Stimulated activated CD8-positive, alpha-beta memory T cell treated with anti-CD3 and anti-CD28 coated beads, Interleukin-15, amount 100 ng/mL, for 1 hour (primary cell): ENCODE results near the gene ST7.

Experiments used
- DNase-seq: peaks from one replicate; pipeline ENCODE4 v3.0.0-alpha.2; 2020; ENCODE audit warnings: low read depth

ST7 gene

GRCh38 chr7:117193564-117193963, 240.3 kb downstream of the ST7 start:
- DNase-seq = no peak

DNA sequence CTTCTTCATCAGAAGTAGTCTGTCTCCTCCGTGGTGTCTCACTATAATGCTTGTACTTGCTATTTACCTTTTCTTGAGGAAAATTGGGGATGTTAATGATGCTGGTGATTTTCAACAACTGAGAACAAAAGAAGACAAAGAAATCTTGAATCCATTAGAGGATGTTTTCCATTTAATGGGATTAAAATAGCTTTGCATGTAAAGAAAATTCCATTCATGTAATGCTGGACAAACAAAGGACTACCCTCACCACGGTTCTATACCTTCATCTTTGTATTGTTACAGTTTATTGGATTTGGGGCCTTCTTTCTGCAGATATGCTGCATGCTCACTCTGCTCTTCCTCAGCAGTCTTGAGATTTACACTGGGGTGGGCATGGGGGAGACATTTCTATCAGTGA, 241.1 kb downstream of the ST7 start:
- DNase-seq = no peak

- DNase-seq = no peak
Measured at GRCh38 chr7:117195361-117196029, 242.2 kb downstream of the ST7 start.

DNA sequence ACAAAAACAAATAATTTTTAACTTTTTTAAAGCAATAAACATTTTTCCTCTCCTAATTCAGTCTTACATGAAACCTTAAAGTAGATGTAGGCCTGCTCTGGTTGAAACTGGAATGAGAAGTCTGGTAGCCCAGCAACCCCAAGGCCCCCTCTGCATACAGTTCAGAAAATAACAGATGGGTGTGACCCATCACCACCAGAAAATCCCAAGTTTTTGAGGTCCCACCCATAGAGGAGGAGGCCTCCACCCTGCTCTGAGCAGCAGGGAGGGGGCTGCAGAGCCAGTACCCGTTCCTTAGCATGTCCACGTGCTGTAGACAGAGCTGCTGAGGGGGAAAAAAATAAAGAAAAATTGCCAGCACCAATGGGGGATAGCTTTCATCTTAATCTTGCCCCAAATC, 246.8 kb downstream of the ST7 start:
- no peak for DNase-seq

GRCh38 chr7:117200786-117201458, 247.6 kb downstream of the ST7 start:
- DNase-seq = no peak

GRCh38 chr7:117202511-117202910, 249.2 kb downstream of the ST7 start:
- DNase-seq = no peak

DNA sequence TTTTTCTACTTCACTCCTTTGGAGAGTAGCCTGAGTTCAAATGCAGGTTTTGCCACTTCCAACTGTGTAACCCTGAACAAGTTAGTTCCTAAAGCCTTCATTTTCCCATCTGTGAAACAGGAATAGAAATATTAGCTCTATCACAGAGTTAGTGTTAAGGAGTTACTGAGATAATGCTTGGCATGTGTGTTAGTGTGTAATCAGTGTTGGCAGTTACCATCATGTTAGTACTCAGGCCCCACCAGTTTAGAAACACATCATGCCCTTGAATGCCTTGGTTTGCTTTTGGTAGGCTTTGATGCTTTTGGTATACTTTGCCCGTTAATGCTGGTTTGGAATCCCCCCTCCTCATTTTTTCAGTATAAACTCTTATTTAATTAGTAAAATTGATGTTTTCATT, 249.9 kb downstream of the ST7 start:
- DNase-seq = no peak

GRCh38 chr7:117205873-117206272, 252.6 kb downstream of the ST7 start:
- no peak for DNase-seq

DNA sequence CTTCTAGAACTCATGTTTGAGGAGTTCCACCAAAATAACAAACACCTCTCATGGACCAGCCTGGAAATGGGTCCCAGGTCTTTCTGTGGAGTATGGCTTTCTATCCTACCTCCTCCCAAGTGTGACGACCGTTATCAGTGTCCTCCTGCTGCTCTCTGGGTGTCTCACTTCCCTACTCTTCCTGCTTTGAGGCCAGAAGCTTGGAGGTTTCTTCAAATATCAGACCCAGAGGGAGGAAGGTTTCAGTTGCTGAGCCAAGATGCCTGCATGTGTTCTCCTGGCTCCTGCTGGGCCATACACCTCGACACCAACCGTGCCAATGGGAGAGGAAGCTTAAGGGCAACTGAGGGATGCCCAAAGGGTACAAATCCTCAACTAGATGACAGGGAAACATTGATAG, 255.0 kb downstream of the ST7 start:
- no peak for DNase-seq

DNA sequence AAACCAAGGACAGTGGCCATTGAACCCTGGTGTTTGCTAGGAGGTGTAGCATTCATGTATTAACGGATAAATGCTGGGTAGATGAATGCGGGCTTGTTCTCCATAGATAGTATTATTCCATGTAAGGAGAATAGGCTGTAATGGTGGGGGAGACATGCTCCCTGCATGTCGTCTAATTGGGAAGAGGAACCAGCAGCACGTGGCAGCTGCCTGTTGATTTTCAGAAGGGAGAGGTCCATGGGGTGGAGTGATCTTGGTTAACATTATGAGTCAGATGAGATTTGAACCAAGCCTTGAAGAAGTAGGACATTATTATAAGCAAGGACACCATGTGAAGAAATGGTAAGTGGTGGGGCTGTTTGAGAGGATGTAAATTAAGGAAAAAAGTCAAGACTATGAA, 257.1 kb downstream of the ST7 start:
- no peak for DNase-seq

DNA sequence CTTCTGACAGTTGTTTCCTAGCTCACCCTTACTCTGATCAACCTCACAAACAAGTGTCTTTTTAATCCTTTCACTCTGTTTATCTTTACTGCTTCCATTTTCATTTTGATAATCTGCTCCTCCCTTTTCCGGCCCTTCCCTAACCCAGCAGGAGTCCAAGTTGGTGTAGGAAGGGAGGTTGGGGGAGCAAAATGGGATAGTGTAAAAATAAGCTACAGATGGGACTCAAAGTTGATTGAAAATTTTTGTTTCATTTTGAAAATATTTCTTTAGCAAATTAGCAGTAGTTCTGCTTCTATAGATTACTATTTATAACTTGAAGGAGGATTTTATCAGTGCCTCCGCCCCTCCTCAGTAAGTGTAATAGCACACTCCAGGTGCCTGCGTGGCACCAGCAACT, 257.6 kb downstream of the ST7 start:
- DNase-seq = no peak

DNA sequence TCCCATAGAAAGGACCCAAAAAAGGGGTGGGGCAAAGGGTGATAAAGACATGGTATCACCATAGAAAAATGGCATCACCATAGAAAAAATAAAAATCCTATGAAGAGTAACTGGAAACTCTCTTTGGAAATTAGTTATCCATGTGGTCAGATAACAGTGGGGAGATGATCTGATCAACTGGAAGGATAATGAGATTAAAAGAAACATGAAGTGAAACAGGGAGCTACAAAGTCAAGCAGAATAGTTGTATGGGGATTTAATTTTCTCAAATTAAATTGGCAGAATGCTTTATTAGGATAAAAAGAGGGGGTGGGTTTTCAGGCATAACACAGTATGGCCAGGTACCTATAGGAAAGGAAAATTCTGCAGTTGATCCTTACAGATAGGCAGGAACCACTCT, 258.3 kb downstream of the ST7 start:
- DNase-seq = no peak

- peak; percentile 4 for DNase-seq
Measured at GRCh38 chr7:117212969-117213877, 259.9 kb downstream of the ST7 start.

DNA sequence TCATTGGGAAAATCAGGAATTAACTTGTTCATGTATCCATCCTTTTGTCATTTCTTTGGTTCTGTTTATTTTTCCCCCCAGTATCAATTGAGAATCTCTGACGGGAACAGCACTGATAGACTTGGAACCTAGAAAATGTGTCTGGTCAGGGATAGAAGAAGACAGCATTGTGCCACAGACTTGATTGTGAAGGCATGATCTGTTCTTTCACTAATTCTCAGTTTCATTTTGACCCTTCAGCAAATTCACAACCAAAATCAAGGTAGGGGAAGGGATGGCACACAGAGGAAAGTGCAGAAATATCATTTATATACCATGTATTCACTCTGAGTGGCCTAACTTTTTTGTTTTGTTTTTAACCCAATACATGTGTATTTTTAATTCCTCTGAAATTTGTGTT, 262.7 kb downstream of the ST7 start:
- DNase-seq = no peak

GRCh38 chr7:117216436-117217069, 263.3 kb downstream of the ST7 start:
- DNase-seq = no peak

DNA sequence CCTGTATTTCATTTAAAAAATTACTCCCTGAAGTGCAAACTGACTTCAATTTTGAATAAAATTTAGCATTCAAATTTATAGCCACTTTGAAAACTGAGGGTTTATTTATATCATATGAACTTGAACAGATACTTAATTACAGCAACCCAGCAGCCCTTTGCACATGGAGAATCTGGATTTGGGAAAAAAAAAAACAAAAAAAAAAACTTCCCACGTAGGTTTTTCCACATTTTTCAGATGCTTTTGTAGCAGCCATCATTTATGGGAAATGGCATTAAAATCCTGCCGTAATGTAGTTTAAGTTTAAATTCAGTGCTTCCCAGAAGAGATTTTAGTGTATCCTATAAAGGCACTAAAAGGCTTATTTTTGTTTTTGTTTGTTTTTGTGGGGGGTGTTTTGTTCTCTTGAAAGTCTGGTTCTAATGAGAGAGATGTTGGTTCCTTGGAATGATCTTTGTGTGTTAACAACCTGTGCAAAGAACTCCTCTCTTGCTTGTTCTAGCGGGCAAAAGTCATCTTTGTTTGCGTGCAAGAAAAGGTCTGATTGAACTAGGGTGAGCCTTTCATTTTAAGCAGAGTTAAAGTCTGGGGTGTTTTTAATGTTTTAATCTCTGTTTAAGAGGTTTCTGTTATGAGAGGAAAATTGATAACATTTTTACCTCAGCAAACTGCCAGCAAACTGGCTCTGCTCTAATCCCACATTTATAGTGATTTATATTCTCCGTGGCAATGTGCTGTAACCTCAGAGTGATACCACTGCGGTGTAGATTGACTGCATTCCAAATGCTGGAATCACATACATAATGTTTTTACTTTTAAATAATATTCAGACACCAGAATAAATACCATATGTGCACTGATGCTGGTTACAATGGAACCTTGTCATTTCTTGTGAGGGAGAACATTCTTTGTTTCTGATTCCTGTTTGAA, 264.1 kb downstream of the ST7 start:
- no peak for DNase-seq

DNA sequence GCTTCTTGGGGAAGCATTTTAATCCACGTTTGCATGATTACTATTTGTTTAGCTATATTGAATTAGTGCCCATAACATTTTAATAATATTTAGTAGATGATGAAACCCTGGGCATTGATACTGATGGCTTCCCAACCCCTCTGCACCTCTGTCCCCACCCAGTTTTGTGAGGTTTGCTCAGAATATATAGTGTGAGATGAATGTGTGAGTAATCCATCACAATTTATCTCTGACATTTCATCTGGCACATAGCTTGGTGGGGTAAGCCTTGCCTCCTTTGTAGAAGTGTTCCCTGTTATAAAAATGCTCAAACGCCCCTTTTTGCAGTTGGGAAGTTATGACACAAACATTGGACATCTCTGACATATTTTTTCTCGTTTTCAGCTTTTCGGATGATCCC, 265.4 kb downstream of the ST7 start:
- no peak for DNase-seq

- DNase-seq = no peak
Measured at GRCh38 chr7:117219485-117219884, 266.2 kb downstream of the ST7 start.

- no peak for DNase-seq
Measured at GRCh38 chr7:117220836-117221235, 267.5 kb downstream of the ST7 start.

GRCh38 chr7:117225536-117225935, 272.2 kb downstream of the ST7 start:
- DNase-seq = no peak

GRCh38 chr7:117227091-117227490, 273.8 kb downstream of the ST7 start:
- DNase-seq = no peak
